AG04450 (cell line): ENCODE data around the gene PFKM. TPM values are rescaled to one million over a fixed set of nuclear protein-coding genes. Genes with fewer than 3 reads are reported as not detected.
A peak's percentile ranks its signal among the peaks of the same experiment; 100 is the strongest.

Experiments
- CTCF ChIA-PET: fragments of 300-600, 350-600 bp; formaldehyde crosslinking; extraction: SDS; loops from one replicate; lab custom pipeline; 2022; ENCODE audit warnings: antibody characterized with exemption, inconsistent platforms; lab: Charles Lee
- POLR2A ChIA-PET: fragments of 350-600 bp; formaldehyde crosslinking; extraction: SDS; loops from one replicate; lab custom pipeline; 2021; ENCODE audit warnings: antibody characterized with exemption, inconsistent platforms; lab: Yijun Ruan, JAX
- DNase-seq: peaks from one replicate; pipeline ENCODE4 v3.0.0-alpha.2; 2011; ENCODE audit warnings: low read depth, low spot score
- H3K27ac ChIP-seq: one replicate; pipeline ENCODE4 v1.5.1; 2012; ENCODE audit warnings: low read depth, low read length, control low read depth
- H3K27me3 ChIP-seq: one replicate; pipeline ENCODE4 v1.6.0; 2012; ENCODE audit warnings: low read length; ENCODE audit not compliant: control insufficient read depth, insufficient read depth
- H3K4me3 ChIP-seq: 2 replicates; pipeline ENCODE4 v1.5.1; 2011; ENCODE audit warnings: mild to moderate bottlenecking, low read depth, low read length, control low read depth
- H3K9me3 ChIP-seq: 2 replicates; pipeline ENCODE4 v1.5.1; 2012; ENCODE audit warnings: low read length; ENCODE audit not compliant: control insufficient read depth, insufficient read depth
- polyA plus RNA-seq: library from polyadenylated mRNA; depleted of rRNA; stranded (reverse); fragments of >200 nt; gene quantifications from 2 replicates; pipeline ENCODE4 v1.2.3, GENCODE V29; 2011
- TF ChIP-seq, protein P1 (sequence below): IDR thresholded peaks from 2 replicates; pipeline ENCODE4 v1.5.1; 2011; ENCODE audit warnings: low read depth, low read length, control low read depth, inconsistent platforms

The PFKM gene
- polyA plus RNA-seq, 1 experiment, result 58.4 TPM

DNA sequence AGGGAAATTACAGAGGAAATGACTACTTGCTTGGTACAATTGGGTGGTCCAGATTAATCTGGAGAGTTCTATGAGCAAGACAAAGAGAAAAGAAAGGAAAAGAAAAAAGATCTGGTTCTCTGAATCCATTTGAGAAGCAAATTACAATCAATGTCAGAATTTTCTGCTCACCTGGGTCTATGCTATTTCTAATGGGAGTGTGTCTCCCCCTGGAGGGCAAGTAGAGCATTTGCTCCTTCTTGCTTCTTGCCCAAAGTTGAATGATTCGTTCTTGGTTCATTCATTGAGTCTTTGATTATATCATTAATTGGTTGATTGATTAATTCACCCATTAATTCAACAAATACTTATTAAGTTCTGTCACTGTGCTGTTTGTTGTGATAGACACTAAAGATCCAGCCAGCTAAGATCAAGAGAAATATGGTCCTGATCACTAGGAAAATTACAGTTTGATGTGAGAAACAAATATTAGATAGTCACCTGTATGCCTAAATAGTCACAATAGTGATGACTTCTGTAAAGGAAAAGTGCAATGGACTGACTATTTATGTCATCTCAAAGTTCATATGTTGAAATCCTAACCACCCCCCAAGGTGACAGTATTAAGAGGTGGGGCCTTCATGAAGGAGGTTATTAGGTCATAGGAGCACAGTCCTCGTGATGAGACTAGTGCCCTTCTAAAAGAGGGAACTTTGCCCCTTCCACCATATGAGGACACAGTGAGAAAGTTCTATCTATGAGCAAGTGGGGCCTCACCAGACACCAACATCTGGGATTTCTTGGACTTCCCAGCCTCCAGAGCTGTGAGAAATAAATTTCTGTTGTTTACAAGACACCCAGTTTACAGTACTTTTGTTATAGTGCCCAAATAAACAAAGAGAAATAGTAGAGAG, 46.2 kb downstream of the PFKM start:
- CTCF ChIA-PET, result interaction anchor here (0.6 to 4.1 kb wide), 21 partner anchors 9 to 453 kb away, joined by 3 to 24 read pairs (median 4); no protein-coding TSS in a partner anchor
- POLR2A ChIA-PET, result no interaction called here
- Histone ChIP-seq H3K27me3 (no peaks in the 10 kb centered on the region), H3K4me3 (no peak overlapping the region), H3K27ac (no peak overlapping the region), H3K9me3 (no peaks in the 10 kb centered on the region)
- peak; percentile 30 for DNase-seq
- TF ChIP-seq, protein P1, sequence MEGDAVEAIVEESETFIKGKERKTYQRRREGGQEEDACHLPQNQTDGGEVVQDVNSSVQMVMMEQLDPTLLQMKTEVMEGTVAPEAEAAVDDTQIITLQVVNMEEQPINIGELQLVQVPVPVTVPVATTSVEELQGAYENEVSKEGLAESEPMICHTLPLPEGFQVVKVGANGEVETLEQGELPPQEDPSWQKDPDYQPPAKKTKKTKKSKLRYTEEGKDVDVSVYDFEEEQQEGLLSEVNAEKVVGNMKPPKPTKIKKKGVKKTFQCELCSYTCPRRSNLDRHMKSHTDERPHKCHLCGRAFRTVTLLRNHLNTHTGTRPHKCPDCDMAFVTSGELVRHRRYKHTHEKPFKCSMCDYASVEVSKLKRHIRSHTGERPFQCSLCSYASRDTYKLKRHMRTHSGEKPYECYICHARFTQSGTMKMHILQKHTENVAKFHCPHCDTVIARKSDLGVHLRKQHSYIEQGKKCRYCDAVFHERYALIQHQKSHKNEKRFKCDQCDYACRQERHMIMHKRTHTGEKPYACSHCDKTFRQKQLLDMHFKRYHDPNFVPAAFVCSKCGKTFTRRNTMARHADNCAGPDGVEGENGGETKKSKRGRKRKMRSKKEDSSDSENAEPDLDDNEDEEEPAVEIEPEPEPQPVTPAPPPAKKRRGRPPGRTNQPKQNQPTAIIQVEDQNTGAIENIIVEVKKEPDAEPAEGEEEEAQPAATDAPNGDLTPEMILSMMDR, result peak; percentile 98

DNA sequence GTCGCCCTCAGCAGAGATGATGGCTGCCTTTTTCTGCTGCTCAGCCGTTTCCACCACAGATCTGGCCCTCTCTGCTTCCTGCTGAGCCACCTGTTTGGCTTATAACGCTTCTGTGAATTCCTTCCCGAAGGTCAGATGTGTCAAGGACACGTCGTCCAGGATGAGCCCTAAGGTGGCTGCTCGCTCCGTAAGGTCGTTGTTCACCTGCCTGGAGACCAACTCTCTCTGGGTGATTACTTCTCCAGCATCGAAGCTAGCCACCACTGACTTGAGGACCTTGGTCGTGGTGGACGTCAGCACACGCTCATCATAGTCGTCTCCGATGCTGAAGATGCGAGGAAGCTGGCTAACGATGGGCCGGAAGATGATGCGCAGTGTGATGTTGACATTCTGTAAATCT, 49.8 kb downstream of the PFKM start:
- TF ChIP-seq, protein P1, result no peak
- Histone ChIP-seq H3K9me3 (no peaks in the 10 kb centered on the region), H3K27ac (no peak overlapping the region), H3K27me3 (no peaks in the 10 kb centered on the region), H3K4me3 (no peak overlapping the region)
- ChIA-PET CTCF (interaction anchor here (1.5 to 1.8 kb wide), 2 partner anchors 107 to 449 kb away, joined by 3 to 5 read pairs; no protein-coding TSS in a partner anchor), POLR2A (no interaction called here)
- no peak for DNase-seq

DNA sequence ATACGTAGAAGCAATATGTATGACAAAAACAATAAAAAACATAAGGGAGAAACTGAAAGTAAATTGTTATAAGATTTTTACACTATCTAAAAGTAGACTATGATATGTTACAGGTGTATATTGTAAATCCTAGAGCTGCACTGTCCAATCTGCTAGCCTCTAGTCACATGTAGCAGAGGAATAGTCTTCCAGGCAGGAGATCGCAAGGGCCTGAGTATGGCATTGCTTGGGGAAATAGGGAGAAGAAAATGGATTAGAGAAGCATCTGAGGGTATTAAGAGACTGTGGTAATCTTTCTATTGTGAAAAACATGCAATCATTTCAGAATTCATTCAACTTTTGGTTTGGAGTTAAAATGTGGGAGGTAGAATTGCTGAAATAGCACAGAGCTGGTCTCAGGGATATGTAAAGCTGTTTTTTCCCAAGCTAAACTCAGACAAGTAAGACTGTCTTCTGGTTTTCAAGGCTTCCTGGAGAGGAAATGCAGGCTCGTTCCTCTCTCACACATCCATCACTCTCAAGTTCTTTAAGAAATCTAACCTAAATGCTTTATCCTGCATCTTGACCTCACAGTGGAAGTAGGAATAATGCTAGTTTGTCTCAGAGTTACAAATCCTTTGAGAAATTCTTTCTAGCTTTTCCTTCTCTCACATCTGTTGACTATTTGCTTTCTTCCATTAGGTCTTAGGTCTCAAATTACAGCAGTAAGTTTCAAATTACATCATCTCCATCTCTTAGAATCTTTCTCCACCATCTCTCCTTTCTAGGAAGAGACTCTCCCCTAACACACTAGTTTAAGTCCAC, 56.7 kb downstream of the PFKM start:
- CTCF ChIA-PET, result interaction anchor here (0.9 to 3.7 kb wide), 5 partner anchors 10 to 442 kb away, joined by 3 to 18 read pairs (median 5); partner anchors contain the start of gene ASB8
- TF ChIP-seq, protein P1, result no peak
- Histone ChIP-seq H3K27ac (no peak overlapping the region), H3K27me3 (peaks cover 33% of the 10 kb centered on the region), H3K4me3 (no peak overlapping the region), H3K9me3 (no peaks in the 10 kb centered on the region)
- POLR2A ChIA-PET, result no interaction called here
- DNase-seq, result no peak

DNA sequence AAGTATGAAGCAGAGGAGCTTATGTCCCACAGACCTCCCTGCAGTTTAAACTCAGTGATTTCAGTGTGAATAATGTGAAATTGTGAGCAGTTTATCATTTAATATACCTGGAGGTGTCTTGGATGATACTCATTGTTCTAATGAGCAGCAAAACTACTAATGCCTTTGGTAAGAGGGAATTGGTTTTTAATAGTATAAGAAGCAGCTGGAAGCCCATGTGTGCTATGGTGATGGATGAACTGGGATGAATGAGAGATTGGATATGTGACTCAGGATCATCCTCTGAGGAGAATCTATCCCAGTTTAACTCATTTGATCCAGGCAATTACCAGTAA, 57.2 kb downstream of the PFKM start:
- ChIA-PET POLR2A (no interaction called here), CTCF (interaction anchor here (1.7 to 3.7 kb wide), 3 partner anchors 11 to 442 kb away, joined by 4 to 18 read pairs (median 13); no protein-coding TSS in a partner anchor)
- H3K27ac ChIP-seq, result no peak overlapping the region
- H3K9me3 ChIP-seq, result no peaks in the 10 kb centered on the region
- peaks cover 38% of the 10 kb centered on the region for H3K27me3 ChIP-seq
- no peak for DNase-seq
- TF ChIP-seq, protein P1, result no peak
- H3K4me3 ChIP-seq, result no peak overlapping the region
